HCT116 (cell line): ENCODE results near the gene RAB8A. TPM values are rescaled to one million over a fixed set of nuclear protein-coding genes. Genes with fewer than 3 reads are reported as not detected.

Experiments used
- ATAC-seq: fragments of 200-7000 bp; cut with Tn5 transposase; 2 replicates; pipeline ENCODE4 v1.9.1; 2020; ENCODE audit warnings: mild to moderate bottlenecking, moderate library complexity
- BruUV-seq: library from RNA; stranded (reverse); fragments of 400-500 nt; replicated peaks from 2 replicates; lab custom pipeline; 2021; lab: Mats Ljungman, UMichigan
- CTCF ChIA-PET: fragments of 300-600 bp; sonication (Branson Sonifier 250); formaldehyde crosslinking; loops from one replicate; lab custom pipeline; 2021; ENCODE audit warnings: antibody characterized with exemption; lab: Charles Lee
- POLR2A ChIA-PET: fragments of 300-600, 350-600 bp; sonication (Branson Sonifier 250); formaldehyde crosslinking; loops from one replicate; lab custom pipeline; 2021; ENCODE audit warnings: antibody characterized with exemption; lab: Charles Lee
- RAD21 ChIA-PET, 2 experiments: fragments of 300-600 bp; sonication (Branson Sonifier 250); formaldehyde crosslinking; loops; one replicate each; lab custom pipeline; 2023; ENCODE audit warnings: low total read pairs in 2 of 2; ENCODE audit not compliant: uncharacterized antibody in 2 of 2, unreplicated experiment in 2 of 2, low non-redundant PET in 1 of 2; lab: Charles Lee
- DNase-seq: peaks from one replicate; pipeline ENCODE4 v3.0.0-alpha.2; 2010; ENCODE audit warnings: low read depth, low spot score
- H2AFZ ChIP-seq: fragments of 200-600 bp; shearing (Covaris generic), sonication (generic); 2 replicates; pipeline ENCODE4 v1.6.1; 2017; ENCODE audit warnings: low read depth, mixed run types, mixed read lengths, antibody characterized with exemption, low read length; ENCODE audit not compliant: poor library complexity, severe bottlenecking
- H3K27ac ChIP-seq: 2 replicates; pipeline ENCODE4 v1.5.1; 2012; ENCODE audit warnings: low read depth, low read length
- H3K27me3 ChIP-seq: fragments of 200-600 bp; sonication (generic); 2 replicates; pipeline ENCODE4 v1.6.1; 2016; ENCODE audit warnings: mixed run types, low read length, mixed read lengths; ENCODE audit not compliant: insufficient read depth
- H3K36me3 ChIP-seq, 2 experiments: fragments of 200-500 bp in 1 of 2; fragments of 200-600 bp in 1 of 2; sonication (Bioruptor generic) in 1 of 2; sonication (generic) in 1 of 2; 2 replicates each; pipeline versions ENCODE4 v1.5.1 to v1.6.1; 2014 to 2016; ENCODE audit warnings: low read length in 2 of 2, inconsistent platforms in 1 of 2, mixed read lengths in 1 of 2, mixed run types in 1 of 2; ENCODE audit not compliant: insufficient read depth in 2 of 2, control insufficient read depth in 1 of 2
- H3K4me1 ChIP-seq, 2 experiments: fragments of 200-600 bp in 1 of 2; sonication (generic) in 1 of 2; 2 replicates each; pipeline versions ENCODE4 v1.5.1 to v1.6.1; 2012 to 2017; ENCODE audit warnings: low read length in 2 of 2, inconsistent platforms in 1 of 2, mild to moderate bottlenecking in 1 of 2, mixed read lengths in 1 of 2, mixed run types in 1 of 2, moderate library complexity in 1 of 2; ENCODE audit not compliant: insufficient read depth in 2 of 2, control insufficient read depth in 1 of 2
- H3K4me2 ChIP-seq: fragments of 200-600 bp; sonication (generic); 2 replicates; pipeline ENCODE4 v1.6.1; 2017; ENCODE audit warnings: mixed run types, low read length, mixed read lengths
- H3K4me3 ChIP-seq, 2 experiments: fragments of 200-600 bp in 1 of 2; sonication (generic) in 1 of 2; replicated peaks in 1 of 2; 2 replicates each; pipeline ENCODE4 v1.5.1; 2011 to 2016; ENCODE audit warnings: low read length in 2 of 2, control low read depth in 1 of 2, low read depth in 1 of 2, mild to moderate bottlenecking in 1 of 2, mixed read lengths in 1 of 2, mixed run types in 1 of 2
- H3K79me2 ChIP-seq: fragments of 200-600 bp; sonication (generic); 2 replicates; pipeline ENCODE4 v1.6.1; 2017; ENCODE audit warnings: mild to moderate bottlenecking, mixed run types, low read length, moderate library complexity, mixed read lengths; ENCODE audit not compliant: insufficient read depth
- H3K9ac ChIP-seq: fragments of 200-600 bp; sonication (generic); 2 replicates; pipeline ENCODE4 v1.6.1; 2016; ENCODE audit warnings: low read length, mixed read lengths
- H3K9me2 ChIP-seq: fragments of 200-600 bp; sonication (generic), shearing (Covaris generic); 2 replicates; pipeline ENCODE4 v1.6.1; 2017; ENCODE audit warnings: mixed run types, mild to moderate bottlenecking, moderate library complexity; ENCODE audit not compliant: insufficient read depth
- H3K9me3 ChIP-seq, 2 experiments: fragments of 200-500 bp in 1 of 2; fragments of 200-600 bp in 1 of 2; sonication (Bioruptor generic) in 1 of 2; sonication (generic) in 1 of 2; 2 replicates each; pipeline ENCODE4 v1.6.1; 2014 to 2017; ENCODE audit warnings: low read length in 2 of 2, mixed read lengths in 2 of 2, inconsistent platforms in 1 of 2, low read depth in 1 of 2, mild to moderate bottlenecking in 1 of 2, mixed run types in 1 of 2, moderate library complexity in 1 of 2; ENCODE audit not compliant: control insufficient read depth in 1 of 2, insufficient read depth in 1 of 2
- H4K20me1 ChIP-seq: fragments of 200-600 bp; sonication (generic), shearing (Covaris generic); 2 replicates; pipeline ENCODE4 v1.6.1; 2017; ENCODE audit warnings: mixed run types, mild to moderate bottlenecking, moderate library complexity; ENCODE audit not compliant: insufficient read depth
- CBX3 ChIP-seq: IDR thresholded peaks from 2 replicates; pipeline ENCODE4 v1.6.1; 2012; ENCODE audit warnings: low read depth
- EGR1 ChIP-seq: IDR thresholded peaks from 2 replicates; pipeline ENCODE4 v1.6.1; 2012; ENCODE audit warnings: low read depth
- EZH2 ChIP-seq: fragments of 200-600 bp; sonication (generic); IDR thresholded peaks from 2 replicates; pipeline ENCODE4 v1.6.1; 2017; ENCODE audit warnings: antibody characterized with exemption, mixed run types
- FOSL1 ChIP-seq: IDR thresholded peaks from 2 replicates; pipeline ENCODE4 v1.6.1; 2012; ENCODE audit warnings: low read depth
- POLR2A ChIP-seq: IDR thresholded peaks from 2 replicates; pipeline ENCODE4 v1.7.0; 2011; ENCODE audit warnings: borderline replicate concordance; ENCODE audit not compliant: insufficient read depth, insufficient read length; ENCODE audit errors: extremely low read depth
- POLR2AphosphoS5 ChIP-seq: IDR thresholded peaks from 2 replicates; pipeline ENCODE4 v1.6.1; 2011; ENCODE audit warnings: mild to moderate bottlenecking, low read depth, low read length, moderate library complexity
- RAD21 ChIP-seq: IDR thresholded peaks from 2 replicates; pipeline ENCODE4 v1.6.1; 2012; ENCODE audit warnings: low read depth, mild to moderate bottlenecking
- SIN3A ChIP-seq: IDR thresholded peaks from 2 replicates; pipeline ENCODE4 v1.6.1; 2012; ENCODE audit warnings: low read depth
- SRF ChIP-seq: IDR thresholded peaks from 2 replicates; pipeline ENCODE4 v1.6.1; 2012; ENCODE audit warnings: low read depth
- ZFX ChIP-seq: fragments of 450-650 bp; IDR thresholded peaks from 2 replicates; pipeline ENCODE4 v1.6.1; 2017
- intact Hi-C: fragments of 100-400 bp; cut with micrococcal nuclease; formaldehyde crosslinking; loops from 2 replicates; pipeline ENCODE4 v1.10.0; 2022
- total RNA-seq: library from RNA; stranded (reverse); gene quantifications from one replicate; pipeline ENCODE4 v1.2.1, GENCODE V29; 2021; ENCODE audit not compliant: unreplicated experiment
- TF ChIP-seq, protein P1 (sequence below), 3 experiments: fragments of 200-600 bp in 1 of 3; sonication (generic) in 1 of 3; IDR thresholded peaks in 2 of 3; conservative IDR thresholded peaks in 1 of 3; 2 replicates each; pipeline ENCODE4 v1.5.1; 2012 to 2017; ENCODE audit warnings: low read depth in 2 of 3, low read length in 2 of 3, antibody characterized with exemption in 1 of 3, borderline replicate concordance in 1 of 3, control low read depth in 1 of 3, mild to moderate bottlenecking in 1 of 3, mixed read lengths in 1 of 3, mixed run types in 1 of 3, moderate library complexity in 1 of 3; ENCODE audit not compliant: insufficient read depth in 1 of 3
- TF ChIP-seq, protein P2 (sequence below): IDR thresholded peaks from 2 replicates; pipeline ENCODE4 v1.6.1; 2012
- TF ChIP-seq, protein P3 (sequence below): IDR thresholded peaks from 2 replicates; pipeline ENCODE4 v1.6.1; 2012

Gene RAB8A
- total RNA-seq, 1 experiment from 2014 or later: 116 TPM

DNA sequence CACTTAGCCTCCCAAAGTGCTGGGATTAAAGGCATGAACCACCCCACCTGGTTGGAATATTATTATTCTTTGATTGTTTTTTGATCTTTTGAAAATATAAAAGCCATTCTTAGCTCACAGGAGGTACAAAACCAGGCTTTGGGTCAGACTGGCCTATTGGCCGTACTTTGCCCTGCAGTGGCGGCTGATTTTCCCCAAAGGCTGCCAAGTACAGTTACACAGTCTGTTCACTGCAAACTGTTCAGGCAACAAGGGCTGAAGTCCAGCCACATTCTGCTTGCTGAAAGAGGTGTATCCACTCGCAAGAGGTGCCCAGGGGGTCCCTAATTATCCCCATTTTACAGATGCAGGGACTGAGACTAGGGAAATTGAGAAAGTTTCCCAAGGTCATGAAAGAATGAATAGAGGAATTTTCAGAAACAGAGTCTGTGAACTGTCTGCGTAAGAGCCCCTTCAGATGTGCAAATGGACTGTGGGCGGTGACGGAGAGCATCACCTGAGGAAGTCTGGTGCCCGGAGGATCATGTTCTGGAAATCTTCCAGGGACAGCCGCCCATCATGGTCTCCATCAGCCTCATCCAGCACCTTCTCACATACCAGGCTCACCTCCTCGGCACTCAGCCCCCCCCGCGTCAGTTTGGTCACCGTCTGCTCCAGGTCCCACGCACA lies 52.7 kb downstream of the RAB8A start (continued):
- TF ChIP-seq, protein P1, sequence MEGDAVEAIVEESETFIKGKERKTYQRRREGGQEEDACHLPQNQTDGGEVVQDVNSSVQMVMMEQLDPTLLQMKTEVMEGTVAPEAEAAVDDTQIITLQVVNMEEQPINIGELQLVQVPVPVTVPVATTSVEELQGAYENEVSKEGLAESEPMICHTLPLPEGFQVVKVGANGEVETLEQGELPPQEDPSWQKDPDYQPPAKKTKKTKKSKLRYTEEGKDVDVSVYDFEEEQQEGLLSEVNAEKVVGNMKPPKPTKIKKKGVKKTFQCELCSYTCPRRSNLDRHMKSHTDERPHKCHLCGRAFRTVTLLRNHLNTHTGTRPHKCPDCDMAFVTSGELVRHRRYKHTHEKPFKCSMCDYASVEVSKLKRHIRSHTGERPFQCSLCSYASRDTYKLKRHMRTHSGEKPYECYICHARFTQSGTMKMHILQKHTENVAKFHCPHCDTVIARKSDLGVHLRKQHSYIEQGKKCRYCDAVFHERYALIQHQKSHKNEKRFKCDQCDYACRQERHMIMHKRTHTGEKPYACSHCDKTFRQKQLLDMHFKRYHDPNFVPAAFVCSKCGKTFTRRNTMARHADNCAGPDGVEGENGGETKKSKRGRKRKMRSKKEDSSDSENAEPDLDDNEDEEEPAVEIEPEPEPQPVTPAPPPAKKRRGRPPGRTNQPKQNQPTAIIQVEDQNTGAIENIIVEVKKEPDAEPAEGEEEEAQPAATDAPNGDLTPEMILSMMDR (IDR thresholded peaks at IDR 0.05 in 2 of 3, conservative IDR thresholded peaks at IDR 0.05 in 1 of 3; ENCODE audit: borderline replicate concordance in 1 of 3, insufficient read depth in 1 of 3, low read depth in 2 of 3, low read length in 2 of 3): no peak
- TF ChIP-seq EGR1: no peak
- TF ChIP-seq, all 23 proteins: peak for 0

DNA sequence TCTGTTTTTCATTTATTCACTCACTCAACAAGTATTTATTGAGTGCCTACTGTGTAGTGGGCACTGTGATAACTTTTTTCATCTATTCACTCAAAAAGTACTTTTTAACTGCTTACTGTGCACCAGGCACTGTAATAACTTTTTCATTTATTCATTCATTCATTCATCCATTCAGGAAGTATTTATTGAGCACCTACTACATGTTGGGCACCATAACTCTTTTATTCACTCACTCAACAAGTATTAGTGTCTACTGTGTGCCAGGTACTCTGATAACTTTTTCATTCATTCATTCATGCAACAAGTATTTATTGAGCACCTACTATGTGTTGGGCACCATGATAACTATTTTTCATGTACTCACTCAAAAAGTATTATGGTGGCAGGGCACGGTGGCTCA lies 54.7 kb downstream of the RAB8A start:
- Histone ChIP-seq H3K4me3 (no peak overlapping the region), H3K9ac (no peak overlapping the region), H3K9me3 (no peaks in the 10 kb centered on the region; a peak in 1 of 4 replicates), H4K20me1 (no peaks in the 10 kb centered on the region), H3K36me3 (no peaks in the 10 kb centered on the region), H3K4me1 (peaks cover 28 to 42% of the 10 kb centered on the region in 2 experiments), H3K9me2 (no peaks in the 10 kb centered on the region), H3K27me3 (no peaks in the 10 kb centered on the region), H3K4me2 (no peak overlapping the region), H3K27ac (no peak overlapping the region), H3K79me2 (no peaks in the 10 kb centered on the region), H2AFZ (no peak overlapping the region)
- BruUV-seq: no TSS peak
- intact Hi-C loops: no loop called here
- ChIA-PET POLR2A (no interaction called here), CTCF (no interaction called here), RAD21 (no interaction called here)
- ATAC-seq (no peak), DNase-seq (no peak)
- TF ChIP-seq, protein P2, sequence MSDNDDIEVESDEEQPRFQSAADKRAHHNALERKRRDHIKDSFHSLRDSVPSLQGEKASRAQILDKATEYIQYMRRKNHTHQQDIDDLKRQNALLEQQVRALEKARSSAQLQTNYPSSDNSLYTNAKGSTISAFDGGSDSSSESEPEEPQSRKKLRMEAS: no peak

DNA sequence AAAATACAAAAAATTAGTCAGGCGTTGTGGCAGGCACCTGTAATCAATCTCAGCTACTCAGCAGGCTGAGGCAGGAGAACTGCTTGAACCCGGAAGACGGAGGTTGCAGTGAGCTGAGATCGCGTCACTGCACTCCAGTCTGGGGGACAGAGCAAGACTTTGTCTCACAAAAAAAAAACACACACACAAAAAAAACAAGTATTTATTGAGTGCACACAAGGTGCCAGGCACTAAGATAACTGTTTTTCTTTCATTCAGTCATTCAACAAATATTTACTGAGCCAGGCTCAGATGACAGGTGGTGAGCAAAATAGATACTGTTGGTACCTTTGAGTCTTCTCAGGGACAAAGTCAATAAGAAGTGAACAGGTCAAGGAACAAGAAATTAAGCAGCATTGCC lies 55.4 kb downstream of the RAB8A start:
- no TSS peak for BruUV-seq

More for the DNA sequence above, 55.4 kb downstream of the RAB8A start:
- ChIA-PET POLR2A (no interaction called here), CTCF (no interaction called here), RAD21 (no interaction called here)
- Histone ChIP-seq H3K9me3 (no peaks in the 10 kb centered on the region; a peak in 1 of 4 replicates), H3K36me3 (no peaks in the 10 kb centered on the region), H4K20me1 (no peaks in the 10 kb centered on the region), H2AFZ (no peak overlapping the region), H3K9ac (no peak overlapping the region), H3K9me2 (no peaks in the 10 kb centered on the region), H3K27ac (no peak overlapping the region), H3K4me1 (peaks cover 22 to 36% of the 10 kb centered on the region in 2 experiments)
- DNase-seq (no peak), ATAC-seq (no peak)
- intact Hi-C loops: no loop called here
- TF ChIP-seq, protein P2: no peak
- TF ChIP-seq, protein P3, sequence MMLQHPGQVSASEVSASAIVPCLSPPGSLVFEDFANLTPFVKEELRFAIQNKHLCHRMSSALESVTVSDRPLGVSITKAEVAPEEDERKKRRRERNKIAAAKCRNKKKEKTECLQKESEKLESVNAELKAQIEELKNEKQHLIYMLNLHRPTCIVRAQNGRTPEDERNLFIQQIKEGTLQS: no peak
- no peak for TF ChIP-seq ZFX
- TF ChIP-seq, protein P1 (IDR thresholded peaks at IDR 0.05 in 2 of 3, conservative IDR thresholded peaks at IDR 0.05 in 1 of 3; ENCODE audit: borderline replicate concordance in 1 of 3, insufficient read depth in 1 of 3, low read depth in 2 of 3, low read length in 2 of 3): no peak
- no peak for TF ChIP-seq POLR2A
- no peak for TF ChIP-seq SRF
- TF ChIP-seq FOSL1: no peak
- TF ChIP-seq POLR2AphosphoS5: no peak
- TF ChIP-seq SIN3A: no peak
- TF ChIP-seq EZH2: no peak
- no peak for TF ChIP-seq CBX3
- TF ChIP-seq RAD21: no peak
- TF ChIP-seq, all 23 proteins: peak for 0
- Histone ChIP-seq H3K79me2 (no peaks in the 10 kb centered on the region), H3K4me2 (no peak overlapping the region), H3K4me3 (no peak overlapping the region), H3K27me3 (no peaks in the 10 kb centered on the region)
